Ureter (tissue), 1 donor: ENCODE data around the gene GLIS1. TPM values are rescaled to one million over a fixed set of nuclear protein-coding genes. Genes with fewer than 3 reads are reported as not detected.

ENCODE experiments used
- DNase-seq: peaks from one replicate; pipeline ENCODE4 v3.0.0-alpha.2; 2020; ENCODE audit warnings: low spot score
- total RNA-seq: library from RNA; stranded (reverse); gene quantifications from one replicate; pipeline ENCODE4 v1.2.4, GENCODE V29; 2023
- donor health status: DM: yes; HTN: yes; CAD: no.

The GLIS1 gene
- total RNA-seq, 1 donor from 2014 or later, result 2.7 TPM

- DNase-seq, result no peak
Measured at GRCh38 chr1:53654216-53655210, 84.5 kb downstream of the GLIS1 start.

GRCh38 chr1:53653631-53654030, 85.3 kb downstream of the GLIS1 start:
- DNase-seq, result no peak

- no peak for DNase-seq
Measured at GRCh38 chr1:53653200-53653575, 85.8 kb downstream of the GLIS1 start.

- DNase-seq, result no peak
Measured at GRCh38 chr1:53652441-53653199, 86.3 kb downstream of the GLIS1 start.

DNA sequence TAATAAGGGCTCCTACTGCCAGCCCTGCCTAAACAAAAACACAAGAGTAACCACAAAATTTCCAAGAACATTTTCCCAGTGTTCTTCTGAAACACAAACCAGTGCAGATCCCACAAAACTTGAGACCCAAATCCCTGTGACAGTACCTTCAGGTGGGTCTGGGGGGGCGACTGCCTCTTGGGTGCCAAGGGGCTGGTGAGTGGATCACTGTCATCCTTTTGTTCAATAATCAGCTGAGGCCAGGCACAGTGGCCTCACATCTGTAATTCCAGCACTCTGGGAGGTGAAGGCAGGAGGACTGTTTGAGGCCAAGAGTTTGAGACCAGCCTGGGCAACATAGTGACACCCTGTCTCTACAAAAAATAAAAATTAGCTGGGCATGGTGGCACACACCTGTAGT, 87.6 kb downstream of the GLIS1 start:
- no peak for DNase-seq

DNA sequence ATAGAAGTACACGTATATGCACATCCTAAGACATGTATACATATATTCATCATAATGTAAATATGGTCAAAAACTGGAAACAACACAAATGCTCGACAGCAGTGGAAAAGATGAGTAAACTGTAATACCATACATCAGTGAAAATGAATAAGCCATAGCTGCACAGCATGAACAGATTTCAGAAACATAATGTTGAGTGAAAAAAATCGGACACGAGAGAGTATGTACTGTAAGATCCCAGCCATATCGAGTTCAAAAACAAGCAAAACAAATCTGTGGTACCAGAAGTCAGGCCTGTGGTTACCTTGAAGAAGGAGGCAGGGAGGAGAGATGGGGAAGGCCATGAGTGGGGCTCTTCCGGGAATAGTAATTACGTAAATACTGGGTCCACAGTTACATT, 90.4 kb downstream of the GLIS1 start:
- DNase-seq, result no peak

GRCh38 chr1:53647915-53648314, 91.0 kb downstream of the GLIS1 start:
- peak; percentile 14 for DNase-seq

DNA sequence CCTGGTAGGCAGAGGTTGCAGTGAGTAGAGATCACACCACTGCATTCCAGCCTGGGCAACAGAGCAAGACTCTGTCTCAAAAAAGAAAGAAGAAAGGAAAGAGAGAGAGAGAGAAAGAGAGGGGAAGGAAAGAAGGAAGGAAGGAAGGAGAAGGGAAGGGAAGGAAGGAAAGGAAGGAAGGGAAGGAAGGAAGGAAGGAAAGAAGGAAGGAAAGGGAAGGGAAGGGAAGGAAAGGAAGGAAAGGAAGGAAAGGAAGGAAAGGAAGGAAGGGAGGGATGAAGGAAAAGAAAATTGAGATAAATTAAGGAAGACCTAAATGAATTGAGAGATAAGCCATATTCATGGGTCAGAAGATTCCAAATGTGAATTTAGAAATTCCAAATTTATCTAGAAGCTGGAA, 92.2 kb downstream of the GLIS1 start:
- no peak for DNase-seq

GRCh38 chr1:53645690-53646078, 93.3 kb downstream of the GLIS1 start:
- DNase-seq, result no peak

DNA sequence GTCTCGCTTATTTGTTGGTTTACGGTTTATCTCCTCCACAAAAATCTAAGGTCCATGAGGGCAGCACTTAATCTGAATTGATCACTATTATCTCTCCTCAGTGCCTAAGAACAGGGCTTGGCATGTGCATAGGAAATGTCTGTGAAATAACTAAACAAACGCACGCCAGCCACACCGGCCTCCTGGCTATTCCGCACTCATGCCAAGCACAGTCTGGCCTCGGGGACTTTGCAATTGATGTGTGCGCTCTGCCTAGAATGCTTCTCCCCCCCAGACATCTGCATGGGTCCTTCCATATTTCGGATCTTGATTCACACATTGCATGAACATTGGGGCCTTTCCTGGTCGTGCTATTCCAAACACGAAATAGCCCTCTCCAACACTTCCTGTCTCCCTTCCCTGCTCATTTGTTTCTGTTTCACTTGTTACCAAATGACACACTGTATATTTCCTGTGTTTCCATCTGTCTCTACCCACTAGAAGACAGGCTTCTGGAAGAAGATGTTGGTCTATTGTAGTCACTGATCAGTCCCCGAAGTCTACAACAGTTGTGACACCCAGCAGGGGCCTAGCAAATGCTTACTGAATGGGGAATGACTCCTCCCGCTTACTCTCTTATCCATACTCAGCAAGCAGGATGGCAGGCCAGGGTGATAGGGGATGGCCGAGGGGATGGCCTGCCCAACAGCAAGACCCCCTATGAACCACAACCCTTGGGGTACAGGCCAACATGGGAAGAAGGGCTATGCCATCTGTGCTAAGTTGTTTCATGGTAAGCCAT, 93.9 kb downstream of the GLIS1 start:
- no peak for DNase-seq

- DNase-seq, result no peak
Measured at GRCh38 chr1:53644496-53644895, 94.5 kb downstream of the GLIS1 start.

GRCh38 chr1:53643881-53644390, 95.0 kb downstream of the GLIS1 start:
- no peak for DNase-seq

DNA sequence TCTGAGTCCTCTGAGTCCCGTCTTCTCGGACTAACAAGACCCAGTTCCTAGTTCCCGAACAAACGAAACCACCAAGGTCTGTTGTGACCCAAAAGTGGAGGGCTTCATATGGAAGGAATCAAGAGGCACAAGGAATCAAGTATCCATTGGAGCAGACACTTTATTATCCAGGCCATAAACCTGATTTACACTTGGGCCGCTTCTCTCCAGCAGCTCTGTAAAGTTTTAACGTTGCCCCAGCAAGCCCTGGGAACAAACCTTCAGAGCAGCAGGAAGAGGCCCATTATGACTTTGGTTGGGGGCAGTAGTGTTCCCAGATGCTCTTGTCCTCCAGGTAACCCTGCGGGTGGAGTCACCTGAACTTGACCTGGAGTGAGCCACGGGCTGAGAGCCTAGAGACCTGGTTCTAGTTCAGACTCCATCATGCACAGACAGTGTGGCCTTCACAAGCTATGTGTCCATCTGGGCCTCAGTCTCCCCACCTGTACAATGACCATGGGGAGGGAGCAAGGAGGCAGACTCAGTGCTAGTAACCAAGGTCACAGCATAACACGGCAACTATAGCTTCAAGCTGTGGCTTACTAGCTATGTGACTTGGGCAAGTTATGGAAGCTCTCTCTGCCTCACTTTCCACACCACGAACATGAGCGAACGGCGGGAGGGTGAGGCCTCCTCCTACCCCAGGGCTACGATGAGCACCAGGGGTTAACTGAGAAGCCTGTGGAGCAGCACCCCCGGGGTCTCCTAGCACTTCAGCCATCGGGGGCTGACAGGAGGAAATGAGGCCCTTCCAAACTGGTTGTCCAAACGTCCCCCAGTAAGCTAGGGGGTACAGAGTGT, 95.7 kb downstream of the GLIS1 start:
- no peak for DNase-seq

- DNase-seq, result no peak
Measured at GRCh38 chr1:53642607-53643006, 96.4 kb downstream of the GLIS1 start.

DNA sequence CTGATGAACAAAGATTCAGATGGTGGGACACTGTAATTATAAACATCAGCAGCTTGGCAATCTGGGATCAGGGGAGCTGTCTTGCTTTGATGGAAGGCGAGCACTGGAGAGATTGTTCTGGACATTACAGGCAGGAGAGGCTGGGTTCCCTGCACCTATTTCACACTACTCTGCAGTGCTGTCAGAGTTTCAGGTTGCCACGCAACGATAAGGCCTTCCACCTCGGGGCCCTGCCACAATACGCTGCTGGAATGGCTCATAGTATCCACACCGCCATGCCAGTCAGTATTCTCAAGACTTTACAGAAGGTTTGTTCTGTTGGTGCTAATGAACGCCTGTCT, 96.8 kb downstream of the GLIS1 start:
- no peak for DNase-seq

- DNase-seq, result no peak
Measured at GRCh38 chr1:53641481-53642214, 97.3 kb downstream of the GLIS1 start.

DNA sequence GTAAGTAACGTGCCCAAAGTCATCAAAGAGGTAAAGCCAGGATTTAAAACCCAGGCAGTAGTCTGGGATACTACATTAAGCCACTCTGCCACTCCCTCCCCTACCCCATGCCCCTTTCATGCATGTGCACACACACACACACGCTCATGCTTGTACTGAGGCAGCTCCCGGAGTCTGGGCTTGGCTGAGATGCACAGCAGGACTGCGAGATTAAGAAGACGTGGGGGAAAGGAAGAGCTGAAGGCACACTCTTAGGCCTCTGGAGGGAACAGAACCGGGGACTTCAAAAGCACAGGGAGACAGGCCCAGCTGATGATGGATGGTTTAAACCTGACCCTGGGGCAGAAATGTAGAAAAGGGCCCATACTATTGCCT, 98.3 kb downstream of the GLIS1 start:
- no peak for DNase-seq

- no peak for DNase-seq
Measured at GRCh38 chr1:53639996-53640700, 98.8 kb downstream of the GLIS1 start.

GRCh38 chr1:53639251-53639763, 99.7 kb downstream of the GLIS1 start:
- DNase-seq, result peak; percentile 37
